ENCODE results near the gene CCDC149.

DNA sequence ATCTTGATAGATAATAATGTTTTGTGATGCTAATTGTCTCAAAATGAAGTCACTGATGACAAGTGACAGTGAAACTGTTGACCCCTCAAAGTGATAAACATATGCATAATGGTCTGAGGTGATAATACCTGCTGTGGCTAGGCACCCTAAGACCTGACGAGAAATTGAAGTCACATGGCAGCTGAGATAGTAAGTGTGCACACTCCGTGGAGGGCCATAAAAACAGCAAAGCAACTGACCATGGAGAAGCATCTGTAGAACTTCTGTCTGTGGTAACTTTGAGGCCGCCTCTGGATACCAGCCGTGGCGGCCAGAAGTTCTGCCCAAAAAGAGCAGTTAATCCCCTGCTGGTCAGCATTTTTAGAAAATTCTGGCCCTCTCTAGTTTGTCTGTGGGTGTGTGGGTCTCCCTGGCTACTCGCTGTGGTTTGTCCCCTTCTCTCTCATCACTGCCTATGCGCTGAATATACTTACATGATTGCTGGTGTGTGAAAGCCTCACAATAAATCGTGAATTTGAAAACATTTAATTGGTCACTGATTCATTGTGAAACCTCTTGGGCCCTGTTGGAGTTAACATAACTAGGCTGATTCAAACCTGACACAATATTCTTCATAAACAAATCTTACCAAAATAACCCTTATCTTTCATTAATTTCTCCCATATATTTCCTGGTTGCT lies 50.6 kb downstream of the CCDC149 start:
- TF ChIP-seq, protein P1, sequence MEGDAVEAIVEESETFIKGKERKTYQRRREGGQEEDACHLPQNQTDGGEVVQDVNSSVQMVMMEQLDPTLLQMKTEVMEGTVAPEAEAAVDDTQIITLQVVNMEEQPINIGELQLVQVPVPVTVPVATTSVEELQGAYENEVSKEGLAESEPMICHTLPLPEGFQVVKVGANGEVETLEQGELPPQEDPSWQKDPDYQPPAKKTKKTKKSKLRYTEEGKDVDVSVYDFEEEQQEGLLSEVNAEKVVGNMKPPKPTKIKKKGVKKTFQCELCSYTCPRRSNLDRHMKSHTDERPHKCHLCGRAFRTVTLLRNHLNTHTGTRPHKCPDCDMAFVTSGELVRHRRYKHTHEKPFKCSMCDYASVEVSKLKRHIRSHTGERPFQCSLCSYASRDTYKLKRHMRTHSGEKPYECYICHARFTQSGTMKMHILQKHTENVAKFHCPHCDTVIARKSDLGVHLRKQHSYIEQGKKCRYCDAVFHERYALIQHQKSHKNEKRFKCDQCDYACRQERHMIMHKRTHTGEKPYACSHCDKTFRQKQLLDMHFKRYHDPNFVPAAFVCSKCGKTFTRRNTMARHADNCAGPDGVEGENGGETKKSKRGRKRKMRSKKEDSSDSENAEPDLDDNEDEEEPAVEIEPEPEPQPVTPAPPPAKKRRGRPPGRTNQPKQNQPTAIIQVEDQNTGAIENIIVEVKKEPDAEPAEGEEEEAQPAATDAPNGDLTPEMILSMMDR (conservative IDR thresholded peaks at IDR 0.05; ENCODE audit: low read depth, low read length) = no peak
- TF ChIP-seq POLR2A (IDR thresholded peaks at IDR 0.05; ENCODE audit: low read depth, low read length) = no peak
- TF ChIP-seq MXI1 (IDR thresholded peaks at IDR 0.05; ENCODE audit: borderline replicate concordance, low read depth, low read length) = no peak
- no peak for TF ChIP-seq BHLHE40 (IDR thresholded peaks at IDR 0.05; ENCODE audit: low read depth, low read length)
- TF ChIP-seq CHD1 (IDR thresholded peaks at IDR 0.05; ENCODE audit: low read depth, low read length) = no peak
- TF ChIP-seq RAD21 (IDR thresholded peaks at IDR 0.05; ENCODE audit: low read length) = no peak
- TF ChIP-seq CEBPB (IDR thresholded peaks at IDR 0.05; ENCODE audit: low read depth, low read length) = no peak
- TF ChIP-seq RFX5 (IDR thresholded peaks at IDR 0.05; ENCODE audit: low read depth, low read length) = no peak
- TF ChIP-seq MAZ (IDR thresholded peaks at IDR 0.05; ENCODE audit: borderline replicate concordance, low read depth, low read length) = no peak
- no peak for TF ChIP-seq FOS (IDR thresholded peaks at IDR 0.05; ENCODE audit: low read depth, low read length)
- TF ChIP-seq RCOR1 (IDR thresholded peaks at IDR 0.05; ENCODE audit: insufficient replicate concordance, low read length) = no peak
- no peak for TF ChIP-seq MAFK (IDR thresholded peaks at IDR 0.05; ENCODE audit: low read depth, low read length)

All from IMR-90 (cell line).